NCI-H2227 (cell line): ENCODE results near the gene JAKMIP1.

Source experiments
- DNase-seq: peaks from one replicate; lab custom pipeline; 2025; ENCODE audit not compliant: unreplicated experiment; lab: John Stamatoyannopoulos, UW

JAKMIP1 gene

GRCh38 chr4:6122496-6122895 lies 77.9 kb downstream of the JAKMIP1 start:
- no peak for DNase-seq

GRCh38 chr4:6121941-6122340 lies 78.4 kb downstream of the JAKMIP1 start:
- DNase-seq, result no peak

- no peak for DNase-seq
These were observed 79.0 kb downstream of the JAKMIP1 start for GRCh38 chr4:6121276-6121850.

GRCh38 chr4:6120361-6120760 lies 80.0 kb downstream of the JAKMIP1 start:
- DNase-seq, result no peak

- DNase-seq, result no peak
These were observed 80.8 kb downstream of the JAKMIP1 start for GRCh38 chr4:6119507-6120020.

GRCh38 chr4:6118201-6118600 lies 82.1 kb downstream of the JAKMIP1 start:
- DNase-seq, result no peak

GRCh38 chr4:6116696-6117285 lies 83.6 kb downstream of the JAKMIP1 start:
- DNase-seq, result no peak

- DNase-seq, result no peak
These were observed 84.4 kb downstream of the JAKMIP1 start for GRCh38 chr4:6115746-6116586.

GRCh38 chr4:6115342-6115741 lies 85.0 kb downstream of the JAKMIP1 start:
- DNase-seq, result no peak

GRCh38 chr4:6114601-6115000 lies 85.7 kb downstream of the JAKMIP1 start:
- no peak for DNase-seq

- no peak for DNase-seq
These were observed 86.2 kb downstream of the JAKMIP1 start for GRCh38 chr4:6114181-6114580.

- DNase-seq, result no peak
These were observed 86.7 kb downstream of the JAKMIP1 start for GRCh38 chr4:6113641-6114040.

- DNase-seq, result no peak
These were observed 87.6 kb downstream of the JAKMIP1 start for GRCh38 chr4:6112606-6113290.

- no peak for DNase-seq
These were observed 88.9 kb downstream of the JAKMIP1 start for GRCh38 chr4:6111354-6111960.

- no peak for DNase-seq
These were observed 89.5 kb downstream of the JAKMIP1 start for GRCh38 chr4:6110681-6111353.

GRCh38 chr4:6109842-6110560 lies 90.3 kb downstream of the JAKMIP1 start:
- peak; percentile 5 for DNase-seq

- DNase-seq, result no peak
These were observed 92.5 kb downstream of the JAKMIP1 start for GRCh38 chr4:6107886-6108285.

- no peak for DNase-seq
These were observed 93.1 kb downstream of the JAKMIP1 start for GRCh38 chr4:6107114-6107791.

GRCh38 chr4:6106156-6106555 lies 94.2 kb downstream of the JAKMIP1 start:
- DNase-seq, result no peak
